Breast epithelium (tissue), 3 donors: Measurements from ENCODE around the gene NOS1AP.

ENCODE experiments used
- POLR2A ChIP-seq: fragments of 450-650 bp; IDR thresholded peaks from one replicate; pipeline ENCODE4 v1.6.1; 2016; ENCODE audit warnings: antibody characterized with exemption, mild to moderate bottlenecking, moderate library complexity
- POLR2AphosphoS5 ChIP-seq, 3 donors: sonication (generic); formaldehyde crosslinking; IDR thresholded peaks; one replicate each; pipeline ENCODE4 v1.6.1; 2017; ENCODE audit warnings: antibody characterized with exemption in 3 of 3
- TF ChIP-seq, protein P1 (sequence below), 3 donors: fragments of 450-650 bp; IDR thresholded peaks; one replicate each; pipeline ENCODE4 v1.5.1; 2016 to 2017; ENCODE audit warnings: antibody characterized with exemption in 3 of 3, mild to moderate bottlenecking in 3 of 3, moderate library complexity in 3 of 3

GRCh38 chr1:162304736-162305135 is 235.2 kb downstream of the NOS1AP start:
- TF ChIP-seq POLR2A: no peak
- TF ChIP-seq, protein P1, sequence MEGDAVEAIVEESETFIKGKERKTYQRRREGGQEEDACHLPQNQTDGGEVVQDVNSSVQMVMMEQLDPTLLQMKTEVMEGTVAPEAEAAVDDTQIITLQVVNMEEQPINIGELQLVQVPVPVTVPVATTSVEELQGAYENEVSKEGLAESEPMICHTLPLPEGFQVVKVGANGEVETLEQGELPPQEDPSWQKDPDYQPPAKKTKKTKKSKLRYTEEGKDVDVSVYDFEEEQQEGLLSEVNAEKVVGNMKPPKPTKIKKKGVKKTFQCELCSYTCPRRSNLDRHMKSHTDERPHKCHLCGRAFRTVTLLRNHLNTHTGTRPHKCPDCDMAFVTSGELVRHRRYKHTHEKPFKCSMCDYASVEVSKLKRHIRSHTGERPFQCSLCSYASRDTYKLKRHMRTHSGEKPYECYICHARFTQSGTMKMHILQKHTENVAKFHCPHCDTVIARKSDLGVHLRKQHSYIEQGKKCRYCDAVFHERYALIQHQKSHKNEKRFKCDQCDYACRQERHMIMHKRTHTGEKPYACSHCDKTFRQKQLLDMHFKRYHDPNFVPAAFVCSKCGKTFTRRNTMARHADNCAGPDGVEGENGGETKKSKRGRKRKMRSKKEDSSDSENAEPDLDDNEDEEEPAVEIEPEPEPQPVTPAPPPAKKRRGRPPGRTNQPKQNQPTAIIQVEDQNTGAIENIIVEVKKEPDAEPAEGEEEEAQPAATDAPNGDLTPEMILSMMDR (IDR thresholded peaks at IDR 0.05): no peak
- TF ChIP-seq POLR2AphosphoS5 (IDR thresholded peaks at IDR 0.05): no peak
